DOHH2 (cell line): Measurements from ENCODE around the gene STRA8.

Experiments
- CTCF ChIP-seq: fragments of 200-600 bp; sonication (generic); IDR thresholded peaks from one replicate; pipeline ENCODE4 v1.5.1; 2014; ENCODE audit warnings: antibody characterized with exemption, mild to moderate bottlenecking, low read depth, low read length; ENCODE audit not compliant: poor library complexity, severe bottlenecking
- EZH2phosphoT487 ChIP-seq: fragments of 200-600 bp; sonication (generic); IDR thresholded peaks from 2 replicates; pipeline ENCODE4 v1.6.1; 2017; ENCODE audit warnings: borderline replicate concordance, mild to moderate bottlenecking, antibody characterized with exemption, low read length, moderate library complexity, mixed read lengths

GRCh38 chr7:135291809-135292253, 58.2 kb downstream of the STRA8 start:
- no peak for TF ChIP-seq CTCF
- TF ChIP-seq EZH2phosphoT487, result no peak
